ENCODE data around the gene SLC41A2.

The SLC41A2 gene, protein sequence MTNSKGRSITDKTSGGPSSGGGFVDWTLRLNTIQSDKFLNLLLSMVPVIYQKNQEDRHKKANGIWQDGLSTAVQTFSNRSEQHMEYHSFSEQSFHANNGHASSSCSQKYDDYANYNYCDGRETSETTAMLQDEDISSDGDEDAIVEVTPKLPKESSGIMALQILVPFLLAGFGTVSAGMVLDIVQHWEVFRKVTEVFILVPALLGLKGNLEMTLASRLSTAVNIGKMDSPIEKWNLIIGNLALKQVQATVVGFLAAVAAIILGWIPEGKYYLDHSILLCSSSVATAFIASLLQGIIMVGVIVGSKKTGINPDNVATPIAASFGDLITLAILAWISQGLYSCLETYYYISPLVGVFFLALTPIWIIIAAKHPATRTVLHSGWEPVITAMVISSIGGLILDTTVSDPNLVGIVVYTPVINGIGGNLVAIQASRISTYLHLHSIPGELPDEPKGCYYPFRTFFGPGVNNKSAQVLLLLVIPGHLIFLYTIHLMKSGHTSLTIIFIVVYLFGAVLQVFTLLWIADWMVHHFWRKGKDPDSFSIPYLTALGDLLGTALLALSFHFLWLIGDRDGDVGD

DNA sequence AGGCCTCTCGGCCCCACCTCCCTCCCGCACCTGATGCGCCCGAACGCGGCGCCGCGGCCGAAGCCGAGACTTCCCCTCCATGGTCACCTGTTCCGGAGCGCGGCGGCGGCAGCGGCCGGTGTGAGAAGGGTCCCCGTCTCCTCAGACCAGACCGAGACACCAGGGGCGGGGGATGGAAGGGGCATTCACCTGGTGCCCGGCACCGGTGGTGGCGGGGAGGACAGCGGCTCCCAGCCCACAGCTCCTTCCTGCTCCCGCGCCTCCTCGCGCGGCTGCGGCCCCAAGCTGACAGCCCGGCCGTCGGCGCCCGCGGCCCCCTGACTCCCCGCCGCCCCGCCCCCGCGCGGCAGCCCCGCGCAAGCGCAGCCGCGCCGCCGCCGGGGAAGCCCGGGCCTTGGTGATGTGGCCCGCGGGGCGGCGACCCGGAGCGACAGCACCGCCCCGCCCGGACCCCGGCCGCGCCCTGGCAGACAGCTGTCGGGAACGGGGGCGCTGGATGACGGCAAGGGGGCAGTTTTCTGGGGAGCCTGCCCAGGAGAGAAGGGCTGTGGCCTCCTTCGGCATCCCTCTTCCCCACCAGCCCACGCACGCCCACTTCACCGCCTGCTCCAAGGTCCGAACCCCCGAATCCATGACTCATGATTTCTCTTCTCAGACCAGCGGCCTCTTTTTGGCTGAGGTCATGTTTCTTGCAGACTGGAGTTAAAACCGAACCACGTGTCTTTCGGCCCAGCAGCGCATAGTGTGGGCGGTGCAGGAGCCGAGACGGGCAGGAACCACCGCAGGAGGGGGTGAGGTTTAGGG lies at the start of gene SLC41A2:
Gene SLC41A2 (minus strand): TSS at position 290 of the 804 bp plus-strand sequence. CDS start 29,763 bp downstream, outside the sequence.
- Histone ChIP-seq H4K20me1 (ENCODE audit: low read depth, low read length) (no peaks in the 10 kb centered on the region), H3K27ac (ENCODE audit: low read depth, low read length) (peak within 1 kb of the TSS; percentile 74), H3K27me3 (ENCODE audit: low read length) (no peaks in the 10 kb centered on the region), H3K9me3 (ENCODE audit: insufficient read depth, low read length) (no peaks in the 10 kb centered on the region), H3K36me3 (ENCODE audit: low read length) (no peaks in the 10 kb centered on the region), H3K4me2 (ENCODE audit: low read depth, low read length, poor library complexity, severe bottlenecking) (peak within 1 kb of the TSS; percentile 78), H3K4me3 (ENCODE audit: insufficient read depth, low read length, poor library complexity, severe bottlenecking) (peak within 1 kb of the TSS; percentile 76), H3F3A (ENCODE audit: insufficient read depth) (peaks cover 10% of the 10 kb centered on the region), H3K9me2 (replicated peaks; ENCODE audit: insufficient read depth, low read length) (no peaks in the 10 kb centered on the region), H3K9ac (ENCODE audit: low read length) (peak within 1 kb of the TSS; percentile 67), H2AFZ (ENCODE audit: low read depth, low read length, severe bottlenecking) (peak within 1 kb of the TSS; percentile 89), H3K79me2 (ENCODE audit: insufficient read depth, low read length) (no peaks in the 10 kb centered on the region)
- TF ChIP-seq CTCF (IDR thresholded peaks at IDR 0.05; ENCODE audit: insufficient read depth, low read length, poor library complexity, severe bottlenecking) (no peak), EZH2phosphoT487 (conservative IDR thresholded peaks at IDR 0.05; ENCODE audit: low read length) (no peak)

GRCh38 chr12:105001476-105001875 lies 43.4 kb upstream of the SLC41A2 start:
- TF ChIP-seq CTCF (IDR thresholded peaks at IDR 0.05; ENCODE audit: insufficient read depth, low read length, poor library complexity, severe bottlenecking) (no peak), EZH2phosphoT487 (conservative IDR thresholded peaks at IDR 0.05; ENCODE audit: low read length) (no peak)
- Histone ChIP-seq H3K27ac (ENCODE audit: low read depth, low read length) (no peak overlapping the region), H3K9me3 (ENCODE audit: insufficient read depth, low read length) (no peaks in the 10 kb centered on the region), H3K4me3 (ENCODE audit: insufficient read depth, low read length, poor library complexity, severe bottlenecking) (no peak overlapping the region), H4K20me1 (ENCODE audit: low read depth, low read length) (no peaks in the 10 kb centered on the region), H3K36me3 (ENCODE audit: low read length) (peaks cover 40% of the 10 kb centered on the region), H3K27me3 (ENCODE audit: low read length) (no peaks in the 10 kb centered on the region), H3F3A (ENCODE audit: insufficient read depth) (no peaks in the 10 kb centered on the region), H3K9ac (ENCODE audit: low read length) (no peak overlapping the region), H3K79me2 (ENCODE audit: insufficient read depth, low read length) (no peaks in the 10 kb centered on the region), H3K9me2 (replicated peaks; ENCODE audit: insufficient read depth, low read length) (no peaks in the 10 kb centered on the region), H3K4me2 (ENCODE audit: low read depth, low read length, poor library complexity, severe bottlenecking) (no peak overlapping the region), H2AFZ (ENCODE audit: low read depth, low read length, severe bottlenecking) (no peak overlapping the region)

DNA sequence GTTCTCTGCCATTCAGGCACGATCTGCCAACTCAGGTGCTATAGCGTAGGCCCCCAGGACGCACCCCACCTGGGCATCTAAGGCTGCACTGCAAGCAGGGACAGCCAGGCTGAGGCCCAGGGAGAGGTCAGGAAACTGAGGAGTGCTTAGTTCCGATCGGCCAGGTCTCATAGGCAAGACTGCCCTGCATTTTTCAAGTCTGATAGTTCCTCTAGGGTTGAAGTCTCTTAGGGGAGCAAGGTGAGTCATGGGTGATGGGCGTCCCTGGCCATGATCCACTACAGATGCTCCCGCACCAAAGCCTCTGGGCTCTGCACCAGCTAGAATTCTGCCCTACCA lies 41.2 kb upstream of the SLC41A2 start:
- H3K4me2 ChIP-seq (ENCODE audit: low read depth, low read length, poor library complexity, severe bottlenecking), result no peak overlapping the region
- H2AFZ ChIP-seq (ENCODE audit: low read depth, low read length, severe bottlenecking), result no peak overlapping the region
- peaks cover 44% of the 10 kb centered on the region for H3K36me3 ChIP-seq (ENCODE audit: low read length)
- H3K79me2 ChIP-seq (ENCODE audit: insufficient read depth, low read length), result no peaks in the 10 kb centered on the region
- H3F3A ChIP-seq (ENCODE audit: insufficient read depth), result no peaks in the 10 kb centered on the region
- H3K27ac ChIP-seq (ENCODE audit: low read depth, low read length), result no peak overlapping the region
- H3K9ac ChIP-seq (ENCODE audit: low read length), result no peak overlapping the region
- TF ChIP-seq CTCF (IDR thresholded peaks at IDR 0.05; ENCODE audit: insufficient read depth, low read length, poor library complexity, severe bottlenecking) (no peak), EZH2phosphoT487 (conservative IDR thresholded peaks at IDR 0.05; ENCODE audit: low read length) (no peak)
- no peaks in the 10 kb centered on the region for H4K20me1 ChIP-seq (ENCODE audit: low read depth, low read length)
- H3K27me3 ChIP-seq (ENCODE audit: low read length), result no peaks in the 10 kb centered on the region
- H3K4me3 ChIP-seq (ENCODE audit: insufficient read depth, low read length, poor library complexity, severe bottlenecking), result no peak overlapping the region
- H3K9me3 ChIP-seq (ENCODE audit: insufficient read depth, low read length), result no peaks in the 10 kb centered on the region
- H3K9me2 ChIP-seq (replicated peaks; ENCODE audit: insufficient read depth, low read length), result no peaks in the 10 kb centered on the region

Data from SU-DHL-6 (cell line).